SKM-1 treated with dmso at 0.1 percent for 144 hours (cell line): ENCODE results near the gene CLASP1.
"Not testable (repeated sequence)": the region's sequence is repeated elsewhere in the genome, so short reads cannot be mapped to it uniquely, and the experiment has no call there.

Experiments
- DNase-seq: peaks from one replicate; lab custom pipeline; 2025; ENCODE audit not compliant: unreplicated experiment; lab: John Stamatoyannopoulos, UW

The CLASP1 gene

DNA sequence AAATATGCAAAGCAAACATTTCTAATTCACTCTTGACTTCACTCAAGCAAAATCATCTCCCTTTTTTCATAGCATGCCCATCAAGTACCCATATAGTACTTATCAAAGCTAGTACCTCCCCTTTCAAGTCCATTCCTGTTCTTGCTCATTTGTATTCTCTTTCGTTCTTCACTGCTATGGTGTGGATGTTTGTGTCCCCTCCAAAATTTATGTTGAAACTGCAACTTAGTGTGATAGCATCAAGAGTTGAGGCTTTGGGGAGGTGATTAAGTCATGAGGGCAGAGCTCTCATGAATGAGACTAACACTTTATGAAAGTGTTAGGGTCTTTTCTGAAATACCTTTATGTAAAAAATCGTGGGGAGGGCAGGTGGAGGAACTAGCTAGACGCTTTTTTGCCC is 65.7 kb downstream of the CLASP1 start:
- DNase-seq = no peak

DNA sequence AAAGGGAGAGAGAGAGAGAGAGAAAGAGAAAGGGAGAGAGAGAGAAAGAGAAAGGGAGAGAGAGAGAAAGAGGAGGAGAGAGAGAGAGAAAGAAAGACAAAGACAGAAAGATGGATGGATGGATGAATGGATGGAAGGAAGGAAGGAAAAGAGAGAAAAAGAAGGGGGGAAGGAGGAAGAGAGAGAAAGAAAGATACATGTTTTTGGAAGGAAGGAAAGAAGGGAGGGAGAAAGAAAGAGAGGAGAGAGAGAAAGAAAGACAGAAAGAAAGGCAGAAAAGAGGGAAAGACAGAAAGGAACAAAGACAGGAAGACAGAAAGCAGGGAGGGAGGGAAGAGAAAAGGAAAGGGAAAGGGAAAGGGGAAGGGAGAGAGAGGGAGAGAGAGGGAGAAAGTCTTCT is 67.0 kb downstream of the CLASP1 start:
- no peak for DNase-seq

DNA sequence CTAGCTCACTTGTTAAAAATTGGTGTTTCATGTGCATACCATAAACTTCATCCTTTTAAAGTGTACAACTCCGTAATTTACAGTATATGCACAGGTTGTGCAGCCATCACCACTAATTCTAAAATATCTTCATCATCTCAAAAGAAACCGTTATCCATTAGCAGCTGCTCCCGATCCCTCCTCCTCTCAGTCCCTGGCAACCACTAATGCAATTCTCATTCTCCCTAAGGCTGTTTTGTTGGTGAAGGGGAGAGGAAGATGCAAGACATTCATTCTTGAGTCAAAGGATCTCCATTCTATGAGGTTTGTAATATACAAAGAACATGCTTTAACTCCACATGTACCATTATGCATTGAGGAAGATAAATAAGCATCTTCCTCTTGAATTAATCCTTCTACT is 70.0 kb downstream of the CLASP1 start:
- DNase-seq = no peak

DNA sequence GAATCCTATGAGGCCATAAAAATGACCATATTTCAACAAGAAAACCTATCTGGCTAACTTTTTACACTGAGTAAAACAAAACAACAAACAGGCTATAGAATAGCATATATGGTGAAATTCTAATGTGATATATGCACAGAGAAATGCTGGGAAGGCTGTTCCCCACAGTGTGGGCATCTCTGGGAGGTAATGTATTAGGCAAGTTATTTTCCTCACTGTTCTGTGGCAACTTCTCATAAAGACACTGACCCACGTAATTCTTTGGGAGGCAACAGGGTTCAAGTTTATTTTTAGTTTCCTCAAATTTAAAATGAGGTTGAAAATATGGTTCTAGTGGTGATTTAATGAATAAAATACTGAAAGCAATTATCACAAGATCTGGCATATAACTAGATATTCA is 71.9 kb downstream of the CLASP1 start:
- no peak for DNase-seq

DNA sequence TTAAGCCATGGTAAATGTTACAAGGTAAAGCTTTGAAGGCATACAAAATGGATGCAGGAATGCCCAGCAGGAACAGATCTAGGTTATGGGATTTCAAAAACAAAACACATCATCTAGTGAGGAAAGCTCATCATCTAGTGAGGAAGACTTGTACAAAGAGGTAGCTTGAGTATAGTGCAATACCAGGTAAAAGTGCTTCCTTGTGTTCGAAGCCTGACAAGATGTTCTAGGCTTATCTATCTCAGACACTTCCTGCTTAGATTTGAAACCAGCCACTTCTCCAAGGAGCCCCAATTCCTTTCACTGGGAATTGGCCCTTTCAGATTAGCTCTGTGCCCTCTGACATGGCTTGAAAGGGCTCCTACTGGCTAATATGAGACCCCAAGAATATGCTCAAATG is 73.0 kb downstream of the CLASP1 start:
- no peak for DNase-seq

DNA sequence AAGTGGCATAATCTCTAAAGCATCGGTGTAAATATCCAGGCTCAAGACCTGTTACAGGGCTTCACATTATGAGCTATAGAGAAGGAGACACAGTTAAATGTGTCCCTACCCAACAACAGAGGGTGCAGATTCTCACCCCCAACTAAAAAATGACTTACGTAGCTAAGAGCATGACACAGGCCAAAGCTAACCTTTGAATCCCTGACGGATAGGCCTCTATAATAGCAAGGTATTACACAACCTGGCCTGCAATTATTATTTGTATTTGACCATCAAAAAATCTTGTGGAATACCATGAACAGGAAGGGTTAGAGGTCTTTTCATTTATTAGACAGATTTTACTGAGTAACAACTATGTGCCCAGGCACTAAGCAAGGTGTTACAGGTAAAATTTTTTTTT is 73.5 kb downstream of the CLASP1 start:
- no peak for DNase-seq

DNA sequence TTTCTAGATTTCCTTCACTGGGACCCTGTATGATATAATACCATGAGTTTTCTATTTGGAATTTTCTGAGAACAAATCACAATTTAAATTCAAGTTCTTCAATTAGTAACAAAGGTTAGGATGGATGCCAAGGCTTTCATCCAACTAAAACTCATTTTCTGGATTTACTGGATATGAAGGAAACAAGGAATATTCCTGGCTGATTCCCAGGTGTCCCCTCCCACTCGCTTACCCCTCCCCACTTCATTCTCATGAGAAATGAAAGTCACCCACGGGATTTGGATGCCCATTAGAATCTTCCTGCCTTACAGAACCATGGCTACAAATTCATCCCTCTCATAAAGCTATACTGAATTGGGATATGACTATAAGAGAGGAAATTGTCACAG is 78.6 kb downstream of the CLASP1 start:
- no peak for DNase-seq

DNA sequence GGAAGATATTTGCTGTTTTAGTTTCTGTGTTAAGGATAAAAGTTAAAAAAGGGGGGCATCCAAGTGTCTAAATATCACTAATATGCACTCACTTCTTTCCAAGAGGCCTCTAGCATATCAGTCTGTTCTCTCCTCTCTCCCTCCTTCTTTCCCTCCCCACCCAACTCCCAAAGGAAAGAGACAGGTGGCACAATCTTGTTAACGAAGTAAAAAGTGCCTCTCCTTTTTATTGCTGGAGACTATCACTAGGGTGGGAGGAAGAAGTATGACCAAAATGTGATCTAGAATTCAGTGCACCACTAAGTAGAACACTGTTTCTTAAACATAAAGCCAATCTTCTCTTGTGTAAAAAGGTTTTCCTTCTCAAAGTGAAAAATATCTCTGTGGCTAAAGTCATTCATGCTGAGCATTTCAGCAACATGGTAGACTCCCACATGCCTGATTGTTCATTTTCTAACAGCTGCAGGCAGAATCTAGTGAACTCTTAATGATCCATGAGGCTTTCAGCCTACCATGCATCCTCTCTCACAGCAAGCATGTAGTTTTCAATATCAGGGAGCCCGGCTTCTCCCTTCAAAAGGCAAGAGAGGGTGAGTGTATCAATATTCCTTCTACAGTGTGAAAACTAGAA is 79.1 kb downstream of the CLASP1 start:
- DNase-seq = no peak

DNA sequence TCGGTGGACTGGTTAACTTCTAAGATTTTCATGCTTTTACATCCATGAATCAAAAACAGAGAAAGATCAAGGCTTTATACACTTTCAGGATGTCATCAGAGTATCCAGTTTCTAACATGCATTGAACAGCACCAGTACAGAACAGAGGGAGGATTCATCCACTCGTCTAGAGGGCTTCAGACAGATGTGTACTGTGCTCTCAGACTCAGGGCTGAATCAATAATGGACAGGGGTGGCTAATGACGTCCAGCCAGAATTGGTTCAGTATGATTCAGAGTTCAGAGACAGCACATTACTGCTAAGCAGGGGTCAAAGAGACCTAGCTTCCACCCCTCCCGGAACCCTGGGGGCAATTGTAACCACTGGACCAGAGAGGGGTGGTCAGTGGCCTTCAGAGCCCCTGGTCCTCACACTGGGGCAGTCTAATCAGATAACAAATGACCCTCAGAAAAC is 81.3 kb downstream of the CLASP1 start:
- no peak for DNase-seq

DNA sequence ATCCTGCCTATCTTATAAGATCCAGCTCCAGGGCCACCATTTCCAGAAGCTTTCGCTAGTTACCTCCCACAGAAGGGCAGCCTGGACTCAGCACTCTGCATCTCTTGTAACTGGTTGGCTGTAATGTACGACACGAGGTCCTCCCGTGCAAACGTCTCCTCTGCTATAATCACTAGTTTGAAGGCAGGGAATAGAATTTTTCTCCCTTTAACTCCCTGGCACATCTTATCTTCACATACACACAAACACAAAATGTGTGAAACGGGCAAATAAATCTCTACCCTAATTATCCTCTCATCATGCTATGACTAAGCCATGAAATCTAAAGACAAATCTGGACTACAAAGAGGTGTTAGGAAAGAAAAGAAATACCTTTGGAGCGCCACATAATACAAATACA is 81.8 kb downstream of the CLASP1 start:
- no peak for DNase-seq

DNA sequence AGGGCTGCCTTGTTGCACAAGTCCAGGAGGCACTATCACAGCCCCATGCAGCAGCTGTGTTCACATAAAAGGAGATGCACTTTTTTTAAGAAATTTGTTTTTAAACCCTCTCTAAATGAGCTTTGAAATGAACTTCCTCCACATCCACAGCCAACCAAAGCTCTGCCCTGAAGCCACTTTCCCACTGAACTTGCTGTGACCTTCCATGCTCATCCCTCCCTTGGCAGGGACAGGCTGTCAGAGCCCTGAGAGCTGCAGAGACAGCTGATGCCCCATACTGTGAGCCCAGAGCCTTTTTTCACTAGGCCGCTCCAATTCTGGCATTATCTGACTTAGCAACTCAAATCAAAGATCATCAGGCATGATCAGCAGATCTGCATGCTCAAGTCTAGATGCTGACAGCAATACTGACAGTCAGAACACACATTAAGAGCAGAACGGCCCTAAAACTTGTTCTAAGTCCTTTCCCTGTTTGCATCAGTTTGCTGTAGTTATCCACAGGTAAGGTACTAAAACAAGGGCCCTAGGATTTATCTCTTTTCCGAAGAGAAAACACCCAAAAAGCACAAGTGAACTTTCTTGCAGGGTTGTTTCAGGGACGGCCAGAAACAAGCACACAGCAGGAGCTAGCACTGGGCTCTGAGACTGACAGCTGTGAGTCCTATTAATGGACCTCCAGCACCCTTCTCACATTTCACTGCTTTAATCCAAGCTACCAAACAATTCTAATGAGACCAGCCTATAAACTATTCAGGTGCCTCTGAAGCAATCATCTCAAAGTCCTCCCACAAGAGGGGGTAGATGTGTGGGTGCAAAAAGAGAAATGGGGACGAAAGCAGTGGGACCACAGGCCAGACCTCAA is 83.6 kb downstream of the CLASP1 start:
- no peak for DNase-seq

DNA sequence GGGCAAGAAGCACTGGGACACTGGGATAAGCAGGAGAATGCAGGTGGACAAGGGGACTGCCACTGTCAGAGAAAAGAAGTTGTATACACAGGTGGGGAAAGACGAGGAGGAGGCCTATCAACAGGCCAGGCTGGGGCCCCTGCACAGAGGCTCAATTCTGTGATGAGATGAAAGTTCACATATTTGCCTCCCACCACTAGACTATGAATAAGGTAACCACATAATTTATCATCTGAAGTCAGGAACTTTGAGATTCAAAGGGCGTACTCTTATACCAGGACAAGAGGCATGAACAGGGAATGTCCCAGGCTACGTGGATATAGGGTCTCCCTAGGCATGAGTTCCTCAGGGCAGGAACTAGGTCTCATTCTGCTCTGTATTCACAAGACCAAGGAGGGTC is 84.4 kb downstream of the CLASP1 start:
- no peak for DNase-seq

DNA sequence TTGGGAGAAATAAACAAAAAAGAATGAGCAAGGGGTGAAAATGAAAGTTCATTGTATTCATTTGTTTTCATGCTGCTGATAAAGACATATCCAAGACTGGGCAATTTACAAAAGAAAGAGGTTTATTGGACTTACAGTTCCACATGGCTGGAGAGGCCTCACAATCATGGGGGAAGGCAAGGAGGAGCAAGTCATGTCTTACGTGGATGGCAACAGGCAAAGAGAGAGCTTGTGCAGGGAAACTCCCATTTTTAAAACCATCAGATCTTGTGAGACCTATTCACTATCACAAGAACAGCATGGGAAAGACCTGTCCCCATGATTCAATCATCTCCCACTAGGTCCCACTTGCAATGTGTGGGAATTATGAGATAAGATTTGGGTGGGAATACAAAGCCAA is 85.5 kb downstream of the CLASP1 start:
- not testable (repeated sequence) for DNase-seq

DNA sequence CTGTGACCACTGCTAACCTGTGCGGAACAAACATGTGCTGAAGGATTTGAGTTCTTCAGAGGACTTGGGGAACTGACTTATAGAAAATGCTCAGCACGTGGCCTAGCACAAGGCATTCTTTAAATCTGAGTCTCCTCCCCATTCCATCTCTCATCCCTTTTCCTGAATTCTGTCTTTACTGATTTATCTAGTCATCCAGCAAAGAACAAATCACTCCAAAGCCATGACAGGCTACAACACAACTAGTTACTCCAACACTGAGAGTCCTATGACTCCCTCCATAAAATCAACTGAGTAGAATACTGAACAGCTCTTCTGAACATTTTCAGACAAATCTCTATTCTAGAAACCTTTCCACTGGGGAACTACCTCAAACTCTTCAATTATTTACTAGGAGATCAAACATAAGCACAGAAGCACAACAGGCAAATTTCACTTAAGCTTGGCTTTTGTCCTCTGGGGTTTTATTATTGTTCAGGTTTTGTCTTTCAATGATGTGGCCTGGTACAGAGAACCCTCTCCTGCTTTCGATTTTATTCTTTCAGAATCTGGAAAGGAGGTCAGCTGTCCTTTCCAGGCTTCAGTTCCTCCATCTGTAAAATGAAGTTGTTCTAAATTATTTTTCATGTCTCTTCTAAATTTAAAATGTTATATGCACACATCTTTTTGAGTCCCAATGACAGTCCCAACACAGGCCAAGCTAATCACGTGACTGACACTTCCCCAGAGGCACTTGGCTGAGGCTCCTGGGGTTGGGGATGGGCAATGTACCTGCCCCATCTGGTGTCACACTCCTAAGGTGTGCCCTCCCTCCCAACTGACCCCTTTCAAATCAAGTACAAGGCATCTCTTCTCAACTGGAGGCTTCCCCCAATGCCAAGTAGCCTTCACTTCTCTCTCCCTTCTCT is 86.7 kb downstream of the CLASP1 start:
- DNase-seq = no peak

DNA sequence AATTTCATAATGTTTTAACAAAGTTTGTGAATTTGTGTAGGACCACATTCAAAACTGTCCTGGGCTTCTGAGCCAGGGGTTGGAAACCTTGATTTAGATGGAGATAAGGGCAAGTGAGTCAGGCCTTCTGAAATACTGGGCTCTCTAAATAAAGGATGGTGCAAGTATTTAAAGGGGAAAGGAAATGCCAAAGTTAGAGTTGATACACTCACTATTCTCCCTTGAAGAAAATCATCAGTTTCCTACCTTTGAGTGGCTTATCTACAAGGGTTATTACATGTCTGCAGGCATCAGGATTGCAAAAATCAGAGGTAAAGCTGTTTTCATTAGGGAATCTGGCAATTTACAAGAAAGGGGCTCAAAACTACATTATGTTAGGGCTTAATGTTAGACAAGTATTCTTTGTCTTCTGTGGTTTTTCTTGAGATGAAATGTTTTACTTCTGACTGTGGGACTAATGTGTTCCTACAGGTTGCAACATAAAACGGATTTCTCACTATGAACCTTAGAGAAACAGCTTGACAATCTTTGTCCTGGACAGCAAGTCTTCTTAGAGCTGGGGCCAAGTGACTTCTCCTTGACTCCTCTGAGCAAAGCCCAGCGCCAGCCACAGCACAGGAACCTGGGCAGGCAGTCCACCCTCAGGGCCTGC is 87.5 kb downstream of the CLASP1 start:
- no peak for DNase-seq

DNA sequence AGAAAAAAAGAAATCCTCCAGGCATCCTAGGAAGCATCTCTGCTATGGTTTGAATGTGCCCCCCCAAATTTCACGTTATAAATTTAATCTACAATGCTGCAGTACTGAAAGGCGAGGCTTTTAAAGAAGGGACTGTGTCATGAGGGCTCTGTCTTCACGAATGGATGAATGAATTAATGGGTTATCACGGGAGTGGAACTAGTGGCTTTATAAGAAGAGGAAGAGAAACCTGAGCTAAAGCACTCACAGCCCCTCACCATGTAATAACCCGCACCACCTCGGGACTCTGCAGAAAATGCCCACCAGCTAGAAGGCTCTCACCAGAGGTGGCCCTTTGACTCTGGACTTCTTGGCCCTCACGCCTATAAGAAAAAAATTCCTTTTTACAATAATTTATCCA is 90.9 kb downstream of the CLASP1 start:
- DNase-seq = no peak

DNA sequence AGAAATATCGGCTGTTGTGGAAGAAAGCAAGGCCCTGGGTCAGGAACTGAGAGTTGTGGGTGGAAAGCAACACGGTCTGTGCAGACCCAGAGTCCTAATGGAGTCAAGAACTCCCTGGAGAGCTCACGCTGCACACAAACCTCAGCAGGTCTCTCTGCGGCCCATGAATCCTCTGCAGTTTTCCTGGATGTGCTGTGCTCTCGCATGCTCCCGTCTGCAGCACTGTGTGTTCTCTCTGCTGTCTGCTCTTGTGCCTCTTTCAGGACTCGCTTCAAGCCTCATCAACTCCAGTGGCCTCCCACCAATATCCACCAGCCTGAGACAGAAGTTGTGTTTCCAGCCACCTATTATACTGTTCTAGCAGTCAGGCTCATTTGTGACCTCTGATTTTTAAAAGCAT is 94.3 kb downstream of the CLASP1 start:
- DNase-seq = no peak

DNA sequence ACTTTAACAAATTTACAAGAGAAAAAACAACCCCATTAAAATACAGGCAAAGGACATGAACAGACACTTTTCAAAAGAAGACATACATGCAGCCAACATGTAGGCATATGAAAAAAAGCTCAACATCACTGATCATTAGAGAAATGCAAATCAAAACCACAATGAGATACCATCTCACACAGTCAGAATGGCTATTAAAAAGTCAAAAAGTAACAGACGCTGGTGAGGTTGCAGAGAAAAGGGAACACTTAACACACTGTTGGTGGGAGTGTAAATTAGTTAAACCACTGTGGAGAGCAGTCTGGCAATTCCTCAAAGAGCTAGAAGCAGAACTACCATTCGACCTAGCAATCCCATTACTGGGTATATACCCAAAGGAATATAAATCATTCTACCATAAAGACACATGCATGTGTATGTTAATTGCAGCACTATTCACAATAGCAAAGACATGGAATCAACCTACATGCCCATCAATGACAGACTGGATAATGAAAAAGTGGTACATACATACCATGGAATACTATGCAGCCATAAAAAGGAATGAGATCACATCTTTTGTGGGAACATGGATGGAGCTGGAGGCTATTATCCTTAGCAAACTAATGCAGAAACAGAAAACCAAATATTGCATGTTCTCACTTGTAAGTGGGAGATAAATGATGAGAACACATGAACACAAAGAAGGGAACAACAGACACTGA is 96.6 kb downstream of the CLASP1 start:
- DNase-seq = not testable (repeated sequence)

DNA sequence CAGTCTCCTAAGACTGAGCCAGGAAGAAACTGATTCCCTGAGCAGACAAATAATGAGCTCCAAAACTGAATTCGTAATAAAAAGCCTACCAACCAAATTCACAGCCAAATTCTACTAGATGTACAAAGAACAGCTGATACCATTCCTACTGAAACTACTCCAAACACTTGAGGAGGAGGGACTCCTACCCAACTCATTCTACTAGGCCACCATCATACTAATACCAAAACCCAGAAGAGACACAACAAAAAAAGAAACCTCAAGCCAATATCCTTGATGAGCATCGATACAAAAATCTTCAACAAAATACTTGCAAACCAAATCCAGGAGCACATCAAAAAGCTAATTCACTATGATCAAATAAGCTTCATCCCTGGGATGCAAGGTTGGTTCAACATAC is 98.6 kb downstream of the CLASP1 start:
- DNase-seq = no peak

DNA sequence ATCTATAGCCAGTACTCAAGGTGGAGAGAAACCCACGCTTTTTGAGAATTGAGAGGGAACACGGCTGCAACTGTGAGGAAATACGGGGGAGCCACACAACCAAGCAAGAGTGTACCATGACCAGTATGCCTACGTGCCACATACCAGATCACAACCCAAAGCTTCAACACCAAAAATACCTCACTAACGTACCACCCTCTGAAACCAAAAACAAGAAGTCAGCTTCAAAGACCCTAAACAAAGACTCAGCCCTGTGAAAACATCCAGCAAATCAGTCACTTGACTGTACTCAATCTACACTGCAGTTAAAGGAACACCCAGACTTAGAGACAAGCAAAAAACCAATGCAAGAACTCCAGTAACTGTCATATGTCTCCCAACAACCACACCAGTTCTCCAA is 101.6 kb downstream of the CLASP1 start:
- no peak for DNase-seq

DNA sequence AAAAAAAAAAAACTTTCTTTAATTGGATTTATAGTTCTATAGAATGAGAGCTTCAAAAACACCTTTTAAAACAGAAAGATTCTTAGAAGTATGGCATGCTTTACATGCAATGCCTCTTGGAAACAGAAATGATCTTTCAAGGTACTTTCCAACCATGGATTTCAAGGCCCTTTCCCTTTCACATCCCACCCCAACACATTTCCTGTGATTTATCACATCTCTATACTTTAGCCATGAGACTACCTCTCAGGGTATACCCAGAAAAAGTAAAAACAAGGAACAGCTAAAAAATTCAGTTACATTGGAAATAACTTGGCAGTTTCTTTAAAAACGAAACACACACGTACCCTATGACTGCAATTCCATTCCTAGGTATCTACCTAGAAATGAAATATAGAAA is 103.3 kb downstream of the CLASP1 start:
- no peak for DNase-seq
